Endothelial cell of umbilical vein (primary cell): ENCODE data around the gene JAKMIP1. TPM values are rescaled to one million over a fixed set of nuclear protein-coding genes. Genes with fewer than 3 reads are reported as not detected.

Source experiments
- BruUV-seq: library from RNA; stranded (reverse); fragments of 400-500 nt; replicated peaks from 2 replicates; lab custom pipeline; 2021; lab: Mats Ljungman, UMichigan
- CTCF ChIA-PET: fragments of 300-600, 350-600 bp; sonication (Branson Sonifier 250); formaldehyde crosslinking; loops from one replicate; lab custom pipeline; 2021; ENCODE audit warnings: antibody characterized with exemption, inconsistent platforms; lab: Charles Lee
- POLR2A ChIA-PET: fragments of 300-600, 350-600 bp; sonication (Branson Sonifier 250); formaldehyde crosslinking; loops from one replicate; lab custom pipeline; 2021; ENCODE audit warnings: antibody characterized with exemption, inconsistent platforms; lab: Charles Lee
- DNase-seq: peaks from one replicate; pipeline ENCODE4 v3.0.0-alpha.2; 2011; ENCODE audit warnings: low read depth, low spot score
- FAIRE-seq: peaks from 2 replicates; lab custom pipeline; 2011; peaks lifted over from hg19 to GRCh38; lab: Jason Lieb, UNC
- H2AFZ ChIP-seq: 2 replicates; pipeline ENCODE4 v1.6.0; 2012; ENCODE audit warnings: low read depth, low read length, control low read depth, inconsistent platforms
- H3K27ac ChIP-seq: 2 replicates; pipeline ENCODE4 v1.5.1; 2011; ENCODE audit warnings: low read depth, mild to moderate bottlenecking, control low read depth, low read length, moderate library complexity; ENCODE audit not compliant: insufficient read depth
- H3K27me3 ChIP-seq, 2 experiments: 2 replicates each; pipeline versions ENCODE4 v1.6.0 to v1.6.1; 2011; ENCODE audit warnings: low read length in 2 of 2, mixed read lengths in 1 of 2; ENCODE audit not compliant: control insufficient read depth in 2 of 2, insufficient read depth in 2 of 2
- H3K36me3 ChIP-seq, 2 experiments: 2 replicates in 1 of 2; 3 replicates in 1 of 2; pipeline ENCODE4 v1.5.1; 2011; ENCODE audit warnings: low read length in 2 of 2, mild to moderate bottlenecking in 1 of 2, moderate library complexity in 1 of 2; ENCODE audit not compliant: control insufficient read depth in 2 of 2, insufficient read depth in 2 of 2; ENCODE audit errors: extremely low read depth in 1 of 2
- H3K4me1 ChIP-seq: 3 replicates; pipeline ENCODE4 v1.5.1; 2011; ENCODE audit warnings: mild to moderate bottlenecking, low read length; ENCODE audit not compliant: control insufficient read depth, insufficient read depth; ENCODE audit errors: extremely low read depth
- H3K4me2 ChIP-seq: 2 replicates; pipeline ENCODE4 v1.6.1; 2011; ENCODE audit warnings: low read length, control low read depth, mixed read lengths; ENCODE audit not compliant: insufficient read depth
- H3K4me3 ChIP-seq, 3 experiments: fragments of 200-600 bp in 1 of 3; sonication (generic), shearing (Covaris generic) in 1 of 3; replicated peaks in 1 of 3; 2 replicates each; pipeline ENCODE4 v1.5.1; 2011 to 2016; ENCODE audit warnings: control low read depth in 3 of 3, low read length in 3 of 3, mild to moderate bottlenecking in 2 of 3, inconsistent platforms in 1 of 3, low read depth in 1 of 3, moderate library complexity in 1 of 3; ENCODE audit not compliant: insufficient read depth in 1 of 3
- H3K79me2 ChIP-seq: 2 replicates; pipeline ENCODE4 v1.6.0; 2012; ENCODE audit warnings: low read length, inconsistent platforms; ENCODE audit not compliant: control insufficient read depth, insufficient read depth
- H3K9ac ChIP-seq: replicated peaks from 2 replicates; pipeline ENCODE3; 2011; ENCODE audit warnings: low read length, control low read depth; ENCODE audit not compliant: insufficient read depth; ENCODE audit errors: extremely low read depth
- H3K9me1 ChIP-seq: replicated peaks from 3 replicates; pipeline ENCODE4 v1.6.0; 2011; ENCODE audit warnings: mild to moderate bottlenecking, low read length; ENCODE audit not compliant: control insufficient read depth, insufficient read depth; ENCODE audit errors: extremely low read depth
- H3K9me3 ChIP-seq: replicated peaks from 2 replicates; pipeline ENCODE4 v1.5.1; 2012; ENCODE audit warnings: low read length, inconsistent platforms; ENCODE audit not compliant: control insufficient read depth, insufficient read depth
- H4K20me1 ChIP-seq: replicated peaks from 2 replicates; pipeline ENCODE3; 2011; ENCODE audit warnings: mild to moderate bottlenecking, low read length; ENCODE audit not compliant: control insufficient read depth, insufficient read depth; ENCODE audit errors: extremely low read depth
- CTCF ChIP-seq, 2 donors: IDR thresholded peaks; 1 replicate in 1 of 2; 2 replicates in 1 of 2; pipeline ENCODE4 v1.5.1; 2011; ENCODE audit warnings: low read length in 2 of 2, mild to moderate bottlenecking in 2 of 2, moderate library complexity in 2 of 2, control low read depth in 1 of 2, inconsistent platforms in 1 of 2, low read depth in 1 of 2; ENCODE audit not compliant: insufficient read depth in 1 of 2; ENCODE audit errors: extremely low read depth in 1 of 2
- EZH2 ChIP-seq: IDR thresholded peaks from 2 replicates; pipeline ENCODE4 v1.6.1; 2012; ENCODE audit warnings: borderline replicate concordance, low read depth, mild to moderate bottlenecking, moderate library complexity, low read length, inconsistent platforms; ENCODE audit not compliant: severe bottlenecking
- FOS ChIP-seq: IDR thresholded peaks from 2 replicates; pipeline ENCODE4 v1.6.1; 2011; ENCODE audit warnings: mild to moderate bottlenecking, low read length, moderate library complexity, borderline replicate concordance; ENCODE audit not compliant: insufficient read depth
- GATA2 ChIP-seq: IDR thresholded peaks from 2 replicates; pipeline ENCODE4 v1.7.0; 2011; ENCODE audit warnings: low read depth, mild to moderate bottlenecking, moderate library complexity, mixed read lengths, low read length; ENCODE audit not compliant: insufficient read length, insufficient read depth
- MAX ChIP-seq: IDR thresholded peaks from 2 replicates; pipeline ENCODE4 v1.6.1; 2011; ENCODE audit not compliant: insufficient read depth, insufficient read length
- MYC ChIP-seq: IDR thresholded peaks from one replicate; pipeline ENCODE4 v1.6.1; 2011; ENCODE audit warnings: mild to moderate bottlenecking, low read depth, low read length
- POLR2A ChIP-seq: IDR thresholded peaks from 2 replicates; pipeline ENCODE4 v1.6.1; 2012; ENCODE audit warnings: low read depth, mild to moderate bottlenecking, control low read depth, low read length
- POLR2AphosphoS5 ChIP-seq: IDR thresholded peaks from 2 replicates; pipeline ENCODE4 v1.6.1; 2012; ENCODE audit warnings: low read depth, mild to moderate bottlenecking, control low read depth, low read length, moderate library complexity; ENCODE audit not compliant: insufficient read depth
- dilution Hi-C: fragments of 300-500 bp; cut with MboI; formaldehyde crosslinking; loops from one replicate; pipeline ENCODE4 v1.15.0; 2019; ENCODE audit warnings: low sequenced_read_pairs; ENCODE audit not compliant: extremely low pct_ligation_motif_present
- intact Hi-C: fragments of 100-400 bp; cut with micrococcal nuclease; formaldehyde crosslinking; loops from one replicate; pipeline ENCODE4 v1.10.0; 2022
- polyA plus RNA-seq, 4 experiments: library from polyadenylated mRNA; depleted of rRNA in 3 of 4; stranded (reverse) in 3 of 4; unstranded in 1 of 4; fragments of >200 nt; gene quantifications; 2 replicates each; pipeline versions ENCODE4 v1.2.1 to v1.2.3, GENCODE V29; 2011 to 2012; ENCODE audit warnings: missing spikeins in 1 of 4
- total RNA-seq: library from RNA; stranded (reverse); gene quantifications from 2 replicates; pipeline ENCODE4 v1.2.3, GENCODE V29; 2021

Gene JAKMIP1
- total and polyA plus RNA-seq, 2 donors (not counting 3 experiments of a cell fraction or from before 2014, with no cell fraction given), result not detected

- dilution Hi-C loops, result no loop called here
- H3K27me3 ChIP-seq, result no peaks in the 10 kb centered on the region
- H3K9ac ChIP-seq, result no peak overlapping the region
- no peak overlapping the region for H3K4me3 ChIP-seq
- no peaks in the 10 kb centered on the region for H3K9me1 ChIP-seq
- ChIA-PET POLR2A (no interaction called here), CTCF (no interaction called here)
- H3K9me3 ChIP-seq, result no peaks in the 10 kb centered on the region
- no peak overlapping the region for H3K4me2 ChIP-seq
- no peak for DNase-seq
- H3K36me3 ChIP-seq, result no peaks in the 10 kb centered on the region
- BruUV-seq, result no TSS peak
- H4K20me1 ChIP-seq, result no peaks in the 10 kb centered on the region
- TF ChIP-seq GATA2 (no peak), POLR2AphosphoS5 (no peak), MYC (no peak), MAX (no peak), FOS (no peak), EZH2 (no peak), CTCF (IDR thresholded peaks at IDR 0.05; ENCODE audit: extremely low read depth in 1 of 2, insufficient read depth in 1 of 2, low read depth in 1 of 2, low read length in 2 of 2) (no peak), POLR2A (no peak)
- no peak overlapping the region for H3K27ac ChIP-seq
- FAIRE-seq, result no peak
- H3K79me2 ChIP-seq, result no peaks in the 10 kb centered on the region
- H2AFZ ChIP-seq, result no peak overlapping the region
- H3K4me1 ChIP-seq, result no peaks in the 10 kb centered on the region
- intact Hi-C loops, result no loop called here
Measured at GRCh38 chr4:6002926-6003325, 197.4 kb downstream of the JAKMIP1 start.
